ENCODE results near the gene PALB2. TPM values are rescaled to one million over a fixed set of nuclear protein-coding genes. Genes with fewer than 3 reads are reported as not detected.
"Not testable (repeated sequence)": the region's sequence is repeated elsewhere in the genome, so short reads cannot be mapped to it uniquely, and the experiment has no call there.

Gene PALB2
- polyA plus RNA-seq, 2 of the 4 experiments (the other 2 are of a cell fraction) = 13.9 to 17.4 TPM

GRCh38 chr16:23615805-23616204 lies 25.3 kb downstream of the PALB2 start:
- ATAC-seq (no peak), DNase-seq (ENCODE audit: low read depth in 1 of 2, low spot score in 1 of 2) (no peak), FAIRE-seq (no peak)
- POLR2A ChIA-PET = no interaction called here
- CTCF ChIA-PET = no interaction called here
- H3K27ac ChIP-seq = no peak overlapping the region
- no peaks in the 10 kb centered on the region for H3K4me1 ChIP-seq
- no peaks in the 10 kb centered on the region for H3K9me3 ChIP-seq
- H3K4me2 ChIP-seq = no peak overlapping the region
- TF ChIP-seq HOXB5 (CRISPR knock-in tag; IDR thresholded peaks at IDR 0.05) = no peak
- no peak for TF ChIP-seq HEYL (CRISPR knock-in tag; IDR thresholded peaks at IDR 0.05)
- TF ChIP-seq BHLHE40 (IDR thresholded peaks at IDR 0.05; ENCODE audit: low read depth, low read length) = no peak
- no peak for TF ChIP-seq KDM1A (IDR thresholded peaks at IDR 0.05; ENCODE audit: low read depth)
- no peak for TF ChIP-seq PHF8 (IDR thresholded peaks at IDR 0.05; ENCODE audit: borderline replicate concordance, low read depth)
- no peak for TF ChIP-seq HMGXB4 (CRISPR knock-in tag; IDR thresholded peaks at IDR 0.05; ENCODE audit: borderline replicate concordance)
- 83% methylated on average over 9 of the region's 9 CpGs for WGBS (ENCODE audit: missing lambda C conversion rate)
- H3K4me3 ChIP-seq = no peak overlapping the region

GRCh38 chr16:23611936-23612335 lies 29.2 kb downstream of the PALB2 start:
- Histone ChIP-seq H3K4me3 (no peak overlapping the region), H3K4me1 (peaks cover 12% of the 10 kb centered on the region; the same call in 1 of the 3 replicates), H3K4me2 (no peak overlapping the region), H3K9me3 (no peaks in the 10 kb centered on the region), H3K27ac (no peak overlapping the region)
- TF ChIP-seq HOXA7 (CRISPR knock-in tag; IDR thresholded peaks at IDR 0.05) (no peak), JUN (IDR thresholded peaks at IDR 0.05) (no peak), POLR2A (IDR thresholded peaks at IDR 0.05; ENCODE audit: low read length) (no peak), RFX5 (IDR thresholded peaks at IDR 0.05) (no peak), HES2 (IDR thresholded peaks at IDR 0.05) (no peak), CEBPB (IDR thresholded peaks at IDR 0.05) (no peak), MYC (IDR thresholded peaks at IDR 0.05; ENCODE audit: borderline replicate concordance, low read length) (no peak), RARB (CRISPR knock-in tag; IDR thresholded peaks at IDR 0.05) (no peak), HEYL (CRISPR knock-in tag; IDR thresholded peaks at IDR 0.05) (no peak), FOSB (CRISPR knock-in tag; IDR thresholded peaks at IDR 0.05) (no peak), RNF2 (IDR thresholded peaks at IDR 0.05; ENCODE audit: borderline replicate concordance, low read depth) (no peak), CBX2 (IDR thresholded peaks at IDR 0.05; ENCODE audit: borderline replicate concordance, low read depth) (no peak), HOXB13 (CRISPR knock-in tag; IDR thresholded peaks at IDR 0.05; ENCODE audit: low read depth) (no peak), PBX3 (IDR thresholded peaks at IDR 0.05) (no peak)
- ATAC-seq = no peak
- no peak for DNase-seq (ENCODE audit: low read depth in 1 of 2, low spot score in 1 of 2)
- ChIA-PET CTCF (interaction anchor here (0.6 to 0.7 kb wide), 2 partner anchors 28 to 185 kb away, joined by 3 read pairs; no protein-coding TSS in a partner anchor), POLR2A (no interaction called here)
- no peak for FAIRE-seq
- WGBS (ENCODE audit: missing lambda C conversion rate) = 97% methylated on average over 3 of the region's 3 CpGs

GRCh38 chr16:23610905-23611304 lies 30.2 kb downstream of the PALB2 start:
- ATAC-seq; H3K27ac ChIP-seq; H3K4me2 ChIP-seq; H3K4me3 ChIP-seq; DNase-seq (ENCODE audit: low read depth in 1 of 2, low spot score in 1 of 2); POLR2A ChIA-PET; FAIRE-seq; CTCF ChIA-PET; H3K9me3 ChIP-seq: not testable (repeated sequence)
- 89% methylated on average over 6 of the region's 6 CpGs for WGBS (ENCODE audit: missing lambda C conversion rate)
- peaks cover 12% of the 10 kb centered on the region; the same call in 1 of the 3 replicates for H3K4me1 ChIP-seq

Measured in A549 (cell line).